Measurements from ENCODE around the gene NPY2R.

NPY2R gene

GRCh38 chr4:155208258-155209054 is at the start of gene NPY2R:
Gene NPY2R, plus strand, starts transcription at chr4:155208636. Its CDS starts 5,304 bp downstream, at chr4:155213940.
- peak; percentile 4 for DNase-seq

- no peak for DNase-seq
Observed at GRCh38 chr4:155161357-155161756, 47.1 kb upstream of the NPY2R start.

GRCh38 chr4:155164718-155165117 is 43.7 kb upstream of the NPY2R start:
- no peak for DNase-seq

GRCh38 chr4:155170569-155170968 is 37.9 kb upstream of the NPY2R start:
- no peak for DNase-seq

GRCh38 chr4:155173371-155173770 is 35.1 kb upstream of the NPY2R start:
- no peak for DNase-seq

- DNase-seq: no peak
Observed at GRCh38 chr4:155174668-155175067, 33.8 kb upstream of the NPY2R start.

- DNase-seq: no peak
Observed at GRCh38 chr4:155179216-155179615, 29.2 kb upstream of the NPY2R start.

- DNase-seq: no peak
Observed at GRCh38 chr4:155186972-155187371, 21.5 kb upstream of the NPY2R start.

GRCh38 chr4:155187989-155188388 is 20.4 kb upstream of the NPY2R start:
- no peak for DNase-seq

GRCh38 chr4:155190099-155190498 is 18.3 kb upstream of the NPY2R start:
- no peak for DNase-seq

- DNase-seq: no peak
Observed at GRCh38 chr4:155197757-155198156, 10.7 kb upstream of the NPY2R start.

- no peak for DNase-seq
Observed at GRCh38 chr4:155207534-155208257, 740 bp upstream of the NPY2R start.

- DNase-seq: no peak
Observed at GRCh38 chr4:155220025-155220424, 11.6 kb downstream of the NPY2R start.

GRCh38 chr4:155227131-155227530 is 18.7 kb downstream of the NPY2R start:
- no peak for DNase-seq

GRCh38 chr4:155228713-155229112 is 20.3 kb downstream of the NPY2R start:
- DNase-seq: no peak

- DNase-seq: no peak
Observed at GRCh38 chr4:155232432-155232831, 24.0 kb downstream of the NPY2R start.

- no peak for DNase-seq
Observed at GRCh38 chr4:155234206-155234605, 25.8 kb downstream of the NPY2R start.

- no peak for DNase-seq
Observed at GRCh38 chr4:155237567-155237966, 29.1 kb downstream of the NPY2R start.

- no peak for DNase-seq
Observed at GRCh38 chr4:155241225-155241624, 32.8 kb downstream of the NPY2R start.

- no peak for DNase-seq
Observed at GRCh38 chr4:155241664-155242063, 33.2 kb downstream of the NPY2R start.

- DNase-seq: no peak
Observed at GRCh38 chr4:155245105-155245504, 36.7 kb downstream of the NPY2R start.

GRCh38 chr4:155248002-155248896 is 39.8 kb downstream of the NPY2R start:
- no peak for DNase-seq

- DNase-seq: no peak
Observed at GRCh38 chr4:155249016-155249566, 40.7 kb downstream of the NPY2R start.
